Epidermal melanocyte (primary cell): ENCODE measurements around the gene NAV2.
"Not testable (repeated sequence)": the region's sequence is repeated elsewhere in the genome, so short reads cannot be mapped to it uniquely, and the experiment has no call there.

ENCODE experiments used
- DNase-seq: peaks from one replicate; pipeline ENCODE4 v3.0.0; 2011; ENCODE audit warnings: low spot score; ENCODE audit not compliant: insufficient read length

Gene NAV2

GRCh38 chr11:19946681-19947080, 234.0 kb downstream of the NAV2 start:
- no peak for DNase-seq

GRCh38 chr11:19947537-19948114, 235.0 kb downstream of the NAV2 start:
- DNase-seq, result no peak

- DNase-seq, result no peak
Measured at GRCh38 chr11:19949606-19950005, 237.0 kb downstream of the NAV2 start.

- peak; percentile 57 for DNase-seq
Measured at GRCh38 chr11:19951558-19952115, 239.0 kb downstream of the NAV2 start.

- no peak for DNase-seq
Measured at GRCh38 chr11:19952116-19952605, 239.5 kb downstream of the NAV2 start.

GRCh38 chr11:19952911-19953310, 240.3 kb downstream of the NAV2 start:
- no peak for DNase-seq

- no peak for DNase-seq
Measured at GRCh38 chr11:19953336-19953735, 240.7 kb downstream of the NAV2 start.

GRCh38 chr11:19953909-19954308, 241.3 kb downstream of the NAV2 start:
- DNase-seq, result peak; percentile 67

GRCh38 chr11:19954899-19955298, 242.3 kb downstream of the NAV2 start:
- DNase-seq, result no peak

GRCh38 chr11:19955660-19956059, 243.0 kb downstream of the NAV2 start:
- no peak for DNase-seq

- DNase-seq, result no peak
Measured at GRCh38 chr11:19956228-19956627, 243.6 kb downstream of the NAV2 start.

GRCh38 chr11:19957294-19957943, 244.8 kb downstream of the NAV2 start:
- DNase-seq, result no peak

- no peak for DNase-seq
Measured at GRCh38 chr11:19958204-19958603, 245.6 kb downstream of the NAV2 start.

GRCh38 chr11:19959210-19959609, 246.6 kb downstream of the NAV2 start:
- no peak for DNase-seq

GRCh38 chr11:19959648-19960059, 247.0 kb downstream of the NAV2 start:
- no peak for DNase-seq

GRCh38 chr11:19960410-19960809, 247.8 kb downstream of the NAV2 start:
- not testable (repeated sequence) for DNase-seq

- no peak for DNase-seq
Measured at GRCh38 chr11:19961225-19961624, 248.6 kb downstream of the NAV2 start.

GRCh38 chr11:19962053-19962800, 249.6 kb downstream of the NAV2 start:
- DNase-seq, result no peak

- DNase-seq, result no peak
Measured at GRCh38 chr11:19962801-19963175, 250.2 kb downstream of the NAV2 start.

GRCh38 chr11:19963697-19964387, 251.2 kb downstream of the NAV2 start:
- no peak for DNase-seq

GRCh38 chr11:19966441-19966840, 253.8 kb downstream of the NAV2 start:
- no peak for DNase-seq

GRCh38 chr11:19966927-19967326, 254.3 kb downstream of the NAV2 start:
- DNase-seq, result no peak
